IPS-NIHi7 (cell line): ENCODE data around the gene ADAMTSL5.

Source experiments
- DNase-seq: peaks from one replicate; pipeline ENCODE4 v3.0.0; 2012; ENCODE audit warnings: mixed read lengths; ENCODE audit errors: extremely low spot score

ADAMTSL5 gene

DNA sequence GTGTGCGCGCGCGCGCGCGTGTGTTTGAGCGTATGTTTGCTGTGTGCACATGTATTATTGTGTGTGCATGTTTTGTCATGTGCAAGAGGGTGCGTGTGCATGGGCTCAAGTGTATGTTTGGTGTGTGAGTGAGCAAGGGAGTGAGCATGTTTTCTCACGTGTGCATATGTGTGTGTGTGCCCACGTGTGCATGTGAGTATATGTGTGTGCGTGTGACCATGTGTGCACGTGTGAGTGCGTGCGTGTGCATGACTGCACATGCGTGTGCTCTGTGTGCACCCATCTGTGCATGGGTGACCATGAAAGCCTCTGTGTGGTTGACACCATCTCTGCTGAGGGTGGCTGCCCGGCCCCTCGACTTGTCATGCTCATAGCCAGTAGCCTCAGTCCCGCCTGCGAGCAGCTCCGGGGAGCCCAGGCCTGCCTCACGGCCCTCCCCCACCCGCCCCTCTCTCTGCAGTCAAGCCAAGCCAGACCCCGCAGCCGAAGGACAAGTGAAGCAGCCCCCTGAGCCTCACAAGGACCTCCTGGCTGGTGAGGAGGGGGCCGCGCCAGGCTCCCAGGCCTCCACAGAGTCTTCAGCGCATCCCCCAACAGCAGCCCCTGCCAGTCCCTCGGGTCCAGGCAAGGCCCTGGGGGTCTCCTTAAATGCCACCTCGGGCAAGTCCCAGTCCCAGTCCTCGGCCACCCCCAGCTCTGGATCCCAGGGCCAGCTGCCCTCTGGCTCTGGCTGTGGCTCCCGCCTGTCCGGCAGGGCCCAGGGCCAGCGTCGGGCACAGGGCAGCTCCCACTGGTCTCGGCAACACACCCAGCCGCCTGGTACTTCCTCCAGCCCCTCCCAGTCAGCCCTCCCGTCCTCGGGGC, 15.9 kb downstream of the ADAMTSL5 start:
- no peak for DNase-seq

GRCh38 chr19:1495799-1496713, 16.8 kb downstream of the ADAMTSL5 start:
- DNase-seq: no peak

- DNase-seq: no peak
These were observed 17.6 kb downstream of the ADAMTSL5 start for GRCh38 chr19:1495051-1495798.

DNA sequence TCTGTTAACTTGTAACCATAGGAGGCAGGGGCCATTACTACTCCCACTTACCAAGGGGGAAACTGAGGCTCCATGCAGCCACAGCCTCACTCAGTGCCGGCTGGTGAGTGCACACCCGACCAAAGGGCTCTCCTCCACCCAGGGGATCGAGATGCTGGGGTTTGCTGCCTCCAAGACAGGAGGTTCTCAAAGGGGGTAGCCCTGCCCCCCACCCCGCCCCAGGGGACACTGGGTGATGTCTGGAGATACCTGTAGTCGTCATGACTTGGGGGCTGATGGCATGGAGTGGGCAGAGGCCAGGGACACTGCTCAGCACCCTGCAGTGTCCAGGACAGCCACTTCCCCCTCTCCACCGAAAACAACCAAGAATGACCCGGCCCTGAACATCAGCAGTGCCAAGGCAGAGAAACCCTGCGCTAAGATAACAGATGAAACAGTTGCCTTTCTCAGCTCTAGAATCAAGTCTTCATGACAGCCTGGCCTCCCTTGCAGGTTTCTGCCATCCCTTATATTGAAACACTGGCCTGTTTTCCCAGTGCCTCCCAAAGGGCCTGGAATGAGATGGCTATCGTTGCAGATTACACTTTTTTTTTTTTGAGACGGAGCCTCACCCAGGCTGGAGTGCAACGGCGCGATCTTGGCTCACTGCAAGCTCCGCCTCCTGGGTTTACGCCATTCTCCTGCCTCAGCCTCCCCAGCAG, 18.6 kb downstream of the ADAMTSL5 start:
- no peak for DNase-seq

GRCh38 chr19:1492474-1493006, 20.3 kb downstream of the ADAMTSL5 start:
- no peak for DNase-seq

DNA sequence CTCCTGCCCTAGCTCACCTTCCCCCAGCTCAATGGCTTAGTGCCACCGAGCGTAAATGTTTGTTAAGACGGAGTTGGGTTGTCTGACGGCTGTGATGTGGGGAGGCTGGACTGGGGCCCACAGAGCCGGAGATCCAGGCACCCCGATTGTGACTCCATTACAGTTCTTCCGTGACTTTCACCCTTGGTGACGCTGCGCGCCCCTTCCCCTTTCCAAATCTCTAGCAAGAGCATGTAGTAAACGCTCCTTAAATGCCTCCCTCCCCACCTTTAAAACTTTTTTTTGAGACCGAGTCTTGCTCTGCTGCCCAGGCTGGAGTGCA, 21.0 kb downstream of the ADAMTSL5 start:
- no peak for DNase-seq

- DNase-seq: no peak
These were observed 21.5 kb downstream of the ADAMTSL5 start, which contains the start of gene REEP6 for GRCh38 chr19:1491114-1491848. Gene REEP6, plus strand, starts transcription at chr19:1491181. Its CDS starts 89 bp downstream, at chr19:1491270.

DNA sequence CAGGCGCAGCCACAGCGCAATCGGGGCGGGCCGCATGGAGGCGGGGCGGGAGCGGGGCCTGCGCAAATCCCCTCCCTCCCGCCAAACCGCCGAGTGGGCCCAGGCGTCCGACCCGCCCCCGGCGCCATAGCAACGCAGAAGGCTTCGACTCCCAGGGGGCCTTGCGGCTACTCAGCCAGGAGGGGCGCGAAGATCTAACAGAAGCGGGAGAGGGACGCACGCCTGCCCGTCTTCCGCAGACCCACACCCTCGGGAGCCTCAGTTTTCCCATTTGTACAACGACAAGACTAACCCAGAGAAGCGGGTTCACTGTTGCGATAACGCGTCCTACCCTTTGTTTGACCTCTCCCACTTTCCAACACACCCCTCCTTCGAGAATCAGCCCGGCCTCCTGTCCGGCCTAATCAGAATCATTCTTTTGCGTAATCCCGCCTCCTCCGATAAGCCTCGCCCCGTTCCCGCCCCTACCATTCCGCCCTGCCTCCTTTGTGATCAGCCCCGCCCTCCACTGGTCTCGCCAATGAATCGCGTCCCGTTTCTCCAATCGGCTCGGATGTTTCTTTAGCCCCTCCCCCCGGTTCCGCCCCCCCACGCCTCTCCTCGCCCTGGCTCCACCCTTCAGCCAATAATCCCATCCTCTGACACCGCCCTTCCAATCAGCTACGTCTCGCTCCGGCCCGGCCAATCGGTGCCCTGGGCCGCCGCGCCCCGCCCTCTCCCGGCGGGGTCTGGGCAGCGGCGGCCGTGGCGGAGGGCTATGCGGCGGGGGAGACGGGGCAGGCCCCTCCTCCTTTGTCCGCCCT, 22.3 kb downstream of the ADAMTSL5 start, which contains the start of gene PCSK4:
PCSK4 (minus strand) TSS at position 40 of the 803 bp plus-strand sequence; CDS start at position 36, 4 bp downstream.
- peak; percentile 98 for DNase-seq

- DNase-seq: no peak
These were observed 23.1 kb downstream of the ADAMTSL5 start for GRCh38 chr19:1489463-1490310.

DNA sequence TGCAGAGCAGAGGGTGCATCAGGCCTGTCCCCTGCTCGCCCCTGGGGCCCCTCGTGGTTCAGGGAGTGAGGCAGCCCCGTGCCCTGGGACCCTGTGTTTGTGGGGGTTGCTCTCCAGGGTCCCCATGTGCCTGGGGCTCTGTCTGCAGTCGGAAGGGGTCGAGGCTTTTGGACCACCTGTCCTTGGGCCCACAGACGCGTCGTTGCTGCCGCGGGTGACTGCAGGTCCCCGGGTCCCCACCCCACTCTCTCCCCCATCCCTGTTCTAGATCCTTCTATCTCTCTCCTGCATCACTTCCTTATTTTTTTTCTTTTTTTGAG, 24.6 kb downstream of the ADAMTSL5 start:
- DNase-seq: no peak

GRCh38 chr19:1487576-1488281, 25.1 kb downstream of the ADAMTSL5 start:
- no peak for DNase-seq

GRCh38 chr19:1486720-1487575, 25.9 kb downstream of the ADAMTSL5 start:
- no peak for DNase-seq

GRCh38 chr19:1483979-1484428, 28.8 kb downstream of the ADAMTSL5 start:
- DNase-seq: no peak

DNA sequence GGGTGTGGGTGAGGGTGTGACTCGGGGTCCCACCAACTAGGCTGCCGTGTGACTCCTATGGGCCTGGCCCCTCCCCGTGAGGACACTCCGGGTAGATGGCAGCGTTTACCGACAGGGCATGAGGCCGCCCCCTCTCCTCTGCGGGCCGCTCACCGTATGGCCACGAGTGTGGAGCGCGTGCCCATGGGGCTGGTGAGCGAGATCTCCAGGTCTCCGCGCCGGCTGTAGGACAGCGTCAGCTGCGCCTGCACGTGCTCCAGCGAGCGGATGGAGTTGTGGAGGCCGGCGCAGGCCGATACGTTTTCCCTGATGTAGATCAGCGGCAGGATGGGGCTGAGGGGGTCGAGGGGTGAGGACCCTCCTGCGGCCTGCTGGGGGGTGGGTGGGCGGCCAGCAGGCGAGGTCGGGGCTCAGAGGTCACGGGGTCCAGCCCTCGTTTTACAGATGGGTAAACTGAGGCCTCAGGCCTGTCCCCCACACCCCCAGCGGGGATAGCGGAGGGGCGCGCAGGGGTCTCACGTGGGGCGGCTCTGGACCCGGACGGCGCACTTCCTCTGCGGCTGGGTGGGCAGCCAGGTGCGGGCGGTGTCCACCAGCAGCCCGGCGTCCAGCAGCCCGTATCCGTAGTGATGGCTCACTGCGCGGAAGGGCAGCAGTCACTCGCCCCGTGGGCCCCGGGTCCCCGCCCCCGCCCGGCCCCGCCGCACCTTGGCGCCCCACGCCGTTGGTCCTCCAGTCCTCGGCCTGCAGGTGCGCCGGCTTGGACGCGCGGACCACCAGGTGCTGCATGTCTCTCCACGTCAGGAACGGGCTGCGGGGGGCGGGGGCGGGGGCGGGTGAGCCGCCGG, 29.5 kb downstream of the ADAMTSL5 start:
- DNase-seq: no peak

- no peak for DNase-seq
These were observed 30.3 kb downstream of the ADAMTSL5 start for GRCh38 chr19:1482361-1483130.
